Retinal pigment epithelial cell (primary cell): Measurements from ENCODE around the gene TXNRD2.

Source experiments
- DNase-seq: peaks from one replicate; pipeline ENCODE4 v3.0.0-alpha.2; 2010; ENCODE audit warnings: low read depth
- H3K4me3 ChIP-seq: 2 replicates; pipeline ENCODE4 v1.5.1; 2011; ENCODE audit warnings: mild to moderate bottlenecking, low read length, control low read depth, moderate library complexity
- CTCF ChIP-seq: conservative IDR thresholded peaks from 2 replicates; pipeline ENCODE4 v1.5.1; 2011; ENCODE audit warnings: low read depth, low read length, control low read depth, inconsistent platforms

The TXNRD2 gene

GRCh38 chr22:19875061-19875530 lies 66.5 kb downstream of the TXNRD2 start:
- TF ChIP-seq CTCF: no peak
- no peak for DNase-seq
- no peak overlapping the region for H3K4me3 ChIP-seq

- H3K4me3 ChIP-seq: no peak overlapping the region
- no peak for DNase-seq
- no peak for TF ChIP-seq CTCF
These were observed 67.1 kb downstream of the TXNRD2 start for GRCh38 chr22:19874307-19875060.

GRCh38 chr22:19873960-19874306 lies 67.7 kb downstream of the TXNRD2 start:
- H3K4me3 ChIP-seq: no peak overlapping the region
- no peak for DNase-seq
- TF ChIP-seq CTCF: no peak

- no peak for DNase-seq
- TF ChIP-seq CTCF: no peak
- no peak overlapping the region for H3K4me3 ChIP-seq
These were observed 68.3 kb downstream of the TXNRD2 start for GRCh38 chr22:19873138-19873959.

- DNase-seq: no peak
- no peak for TF ChIP-seq CTCF
- no peak overlapping the region for H3K4me3 ChIP-seq
These were observed 68.9 kb downstream of the TXNRD2 start for GRCh38 chr22:19872779-19873137.

GRCh38 chr22:19871845-19872778 lies 69.5 kb downstream of the TXNRD2 start:
- DNase-seq: no peak
- no peak for TF ChIP-seq CTCF
- no peak overlapping the region for H3K4me3 ChIP-seq
